22Rv1 (cell line): Measurements from ENCODE around the gene PADI3.

Source experiments
- CTCF ChIP-seq: fragments of 450-650 bp; IDR thresholded peaks from 2 replicates; pipeline ENCODE4 v1.5.1; 2017; ENCODE audit warnings: mild to moderate bottlenecking
- ZFX ChIP-seq: fragments of 450-650 bp; IDR thresholded peaks from 2 replicates; pipeline ENCODE4 v1.6.1; 2017; ENCODE audit warnings: antibody characterized with exemption, borderline replicate concordance

GRCh38 chr1:17289721-17290120, 40.8 kb downstream of the PADI3 start:
- no peak for TF ChIP-seq CTCF
- no peak for TF ChIP-seq ZFX
